HK-2 (cell line): ENCODE results near the gene UBE2U.
"Not testable (repeated sequence)": the region's sequence is repeated elsewhere in the genome, so short reads cannot be mapped to it uniquely, and the experiment has no call there.

Source experiments
- DNase-seq: peaks from one replicate; pipeline ENCODE4 v3.0.0-alpha.2; 2018; ENCODE audit not compliant: unreplicated experiment

Gene UBE2U

GRCh38 chr1:64241069-64241468 lies 37.6 kb downstream of the UBE2U start:
- DNase-seq = no peak

- no peak for DNase-seq
These were observed 39.7 kb downstream of the UBE2U start for GRCh38 chr1:64242895-64243756.

DNA sequence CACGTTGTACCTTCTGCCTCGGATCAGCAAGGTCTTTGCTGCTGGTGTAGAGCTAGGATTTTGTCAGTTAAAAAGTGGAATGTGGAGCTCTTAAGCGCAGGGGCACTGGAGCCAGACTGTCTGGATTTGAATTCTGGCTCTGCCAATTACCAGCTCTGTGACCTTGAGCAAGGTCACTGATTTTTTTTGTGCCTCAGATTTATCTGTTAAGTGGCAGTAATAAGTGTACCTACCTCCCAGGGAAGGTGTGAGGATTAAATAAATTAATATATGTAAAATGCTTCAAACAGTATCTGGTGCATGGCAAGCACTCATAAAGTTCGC lies 40.3 kb downstream of the UBE2U start:
- DNase-seq = no peak

DNA sequence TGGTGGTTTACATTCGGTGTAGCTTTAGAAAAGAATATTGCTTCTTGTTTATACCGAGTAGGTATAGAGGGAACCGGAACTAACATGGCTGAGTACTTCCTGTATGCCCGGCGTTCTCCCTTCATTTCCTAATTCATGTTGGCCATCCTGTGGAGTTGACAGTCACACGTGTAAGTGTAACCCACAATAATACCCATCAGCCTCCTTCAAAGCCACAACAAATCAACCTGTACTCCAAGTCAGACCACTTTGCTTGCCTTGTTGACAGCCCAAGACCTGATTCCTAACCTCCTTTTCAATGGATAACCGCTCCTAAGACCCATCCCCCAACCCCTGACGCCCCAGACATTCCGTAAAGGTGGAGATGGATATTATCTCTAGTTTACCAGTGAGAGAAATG lies 42.1 kb downstream of the UBE2U start:
- no peak for DNase-seq

- DNase-seq = no peak
These were observed 43.0 kb downstream of the UBE2U start for GRCh38 chr1:64246294-64246917.

DNA sequence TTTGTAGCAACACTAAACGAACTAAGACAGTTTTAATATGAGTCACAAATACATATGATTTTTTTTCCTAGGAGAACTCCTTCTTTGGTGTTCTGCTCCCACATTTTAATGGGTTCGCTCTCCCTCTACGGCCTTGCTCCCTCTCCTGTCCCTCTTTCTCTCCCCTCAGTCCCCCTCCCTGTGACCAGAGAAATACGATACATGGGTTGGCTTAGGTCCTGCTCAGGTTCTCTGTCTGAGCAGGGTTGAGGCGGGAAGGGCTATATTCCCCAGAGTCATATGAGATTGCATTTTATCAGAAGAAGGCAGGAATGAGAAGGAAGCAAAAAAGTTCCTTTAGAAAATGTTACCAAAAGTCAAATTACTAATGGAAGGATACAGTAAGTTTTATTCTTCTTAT lies 44.6 kb downstream of the UBE2U start:
- DNase-seq = no peak

DNA sequence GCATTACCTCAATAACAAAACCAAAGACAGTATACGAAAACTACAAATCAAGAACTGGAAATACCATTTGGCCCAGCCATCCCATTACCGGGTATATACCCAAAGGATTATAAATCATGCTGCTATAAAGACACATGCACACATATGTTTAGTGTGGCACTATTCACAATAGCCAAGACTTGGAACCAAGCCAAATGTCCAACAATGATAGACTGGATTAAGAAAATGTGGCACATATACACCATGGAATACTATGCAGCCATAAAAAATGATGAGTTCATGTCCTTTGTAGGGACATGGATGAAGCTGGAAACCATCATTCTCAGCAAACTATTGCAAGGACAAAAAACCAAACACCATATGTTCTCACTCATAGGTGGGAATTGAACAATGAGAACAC lies 47.0 kb downstream of the UBE2U start:
- DNase-seq = not testable (repeated sequence)

GRCh38 chr1:64251971-64252370 lies 48.5 kb downstream of the UBE2U start:
- DNase-seq = no peak

GRCh38 chr1:64257233-64257632 lies 53.8 kb downstream of the UBE2U start:
- DNase-seq = not testable (repeated sequence)

DNA sequence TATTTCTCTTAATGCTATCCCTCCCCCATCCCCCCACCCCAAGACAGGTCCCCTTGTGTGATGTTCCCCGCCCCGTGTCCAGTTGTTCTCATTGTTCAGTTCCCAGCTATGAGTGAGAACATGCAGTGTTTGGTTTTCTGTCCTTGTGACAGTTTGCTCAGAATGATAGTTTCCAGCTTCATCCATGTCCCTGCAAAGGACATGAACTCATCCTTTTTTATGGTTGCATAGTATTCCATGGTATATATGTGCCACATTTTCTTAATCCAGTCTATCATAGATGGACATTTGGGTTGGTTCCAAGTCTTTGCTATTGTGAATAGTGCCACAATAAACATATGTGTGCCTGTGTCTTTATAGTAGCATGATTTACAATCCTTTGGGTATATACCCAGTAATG lies 55.0 kb downstream of the UBE2U start:
- DNase-seq = not testable (repeated sequence)

- no peak for DNase-seq
These were observed 59.9 kb downstream of the UBE2U start for GRCh38 chr1:64263335-64263734.

DNA sequence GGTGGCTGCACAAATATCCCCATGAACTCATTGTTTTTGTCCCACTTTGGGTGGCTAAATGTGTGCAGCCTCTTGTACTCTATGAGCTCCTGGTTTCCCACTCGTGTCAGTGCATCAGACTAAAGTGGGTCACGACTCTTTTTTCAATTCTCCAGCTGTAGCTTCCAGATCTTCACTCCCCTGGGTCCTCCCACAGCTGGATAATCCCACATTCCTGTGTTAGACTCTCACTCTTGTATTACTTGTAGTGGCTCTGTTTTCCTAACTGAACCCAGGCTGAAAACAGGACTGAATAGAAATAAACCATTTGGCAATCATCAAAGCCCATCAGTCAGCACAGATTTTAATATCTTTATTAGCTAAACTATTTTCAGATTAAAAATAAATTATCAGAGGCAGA lies 60.4 kb downstream of the UBE2U start:
- no peak for DNase-seq

GRCh38 chr1:64265141-64265540 lies 61.7 kb downstream of the UBE2U start:
- DNase-seq = no peak

DNA sequence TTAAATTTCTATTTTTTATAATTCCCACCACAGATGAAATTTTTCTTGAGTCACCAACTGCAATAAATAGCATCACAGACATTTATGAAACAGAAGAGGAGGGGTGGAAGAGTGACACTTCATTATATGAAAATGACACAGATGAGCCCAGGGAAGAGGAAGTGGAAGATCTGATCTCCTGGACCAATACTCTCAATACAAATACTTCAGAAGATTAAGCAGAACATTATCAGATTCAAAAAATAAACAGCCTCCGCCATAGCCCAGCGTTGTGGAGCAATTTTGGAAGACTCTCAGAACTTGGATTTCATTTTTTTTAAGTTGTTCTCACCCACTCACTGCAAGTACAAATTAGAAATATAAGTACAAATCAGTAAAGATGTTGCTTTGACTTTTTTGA lies 63.6 kb downstream of the UBE2U start:
- DNase-seq = no peak

- DNase-seq = peak; percentile 37
These were observed 65.5 kb downstream of the UBE2U start for GRCh38 chr1:64268653-64269557.

DNA sequence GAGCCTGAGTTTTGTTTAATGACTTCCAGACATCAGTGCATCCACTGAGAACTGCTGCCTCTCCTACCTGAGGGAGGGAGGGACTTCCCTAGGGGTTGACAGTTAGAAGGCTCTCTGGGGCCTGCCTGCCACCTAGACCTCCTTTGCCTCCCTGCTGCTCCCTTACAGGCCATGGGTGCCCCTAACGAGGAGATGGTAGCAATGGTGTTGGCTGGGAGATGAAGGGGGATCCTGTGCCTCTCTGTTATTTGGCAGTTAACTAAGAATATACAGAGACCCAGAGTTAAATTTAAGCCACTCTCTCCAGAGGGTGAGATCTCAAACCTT lies 66.1 kb downstream of the UBE2U start:
- DNase-seq = no peak

DNA sequence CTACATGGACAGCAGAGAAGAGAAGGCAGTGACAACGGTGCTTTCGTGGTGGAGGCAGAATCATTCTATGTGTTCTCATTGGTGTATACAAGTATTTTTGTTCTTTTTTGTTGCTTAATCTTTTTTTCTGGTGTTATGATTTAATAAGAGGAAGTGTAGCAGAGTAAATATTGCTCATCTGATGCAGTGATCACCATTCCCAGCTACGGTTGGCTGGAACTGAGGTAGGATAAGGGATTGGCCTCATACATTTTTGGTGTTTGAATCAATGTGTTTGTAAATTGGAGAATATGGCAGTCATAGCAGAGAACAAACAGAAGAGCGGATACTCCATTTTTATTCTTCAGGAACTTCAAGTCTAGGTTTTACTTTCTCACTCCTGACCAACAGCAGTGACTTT lies 76.6 kb downstream of the UBE2U start:
- DNase-seq = no peak

DNA sequence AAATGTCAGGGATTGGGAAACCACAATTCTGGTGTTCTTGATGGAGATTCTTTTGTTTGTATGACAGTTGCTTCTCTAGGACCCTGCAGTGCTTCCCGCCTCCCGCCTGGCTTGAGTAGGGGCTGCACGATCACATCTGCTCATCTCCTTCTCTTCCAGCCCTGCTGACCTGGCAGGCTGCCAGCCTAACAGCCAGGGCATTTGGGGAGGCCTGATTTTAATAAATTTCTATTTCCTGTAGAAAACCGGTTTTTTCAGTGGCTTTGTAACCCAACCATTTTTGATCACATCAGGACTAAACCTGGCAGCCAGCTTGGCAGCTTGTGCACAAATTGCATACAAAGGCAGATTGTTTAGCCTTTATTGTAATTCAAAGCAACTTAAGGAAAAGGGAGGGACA lies 78.9 kb downstream of the UBE2U start:
- no peak for DNase-seq

GRCh38 chr1:64287071-64287470 lies 83.6 kb downstream of the UBE2U start:
- no peak for DNase-seq

DNA sequence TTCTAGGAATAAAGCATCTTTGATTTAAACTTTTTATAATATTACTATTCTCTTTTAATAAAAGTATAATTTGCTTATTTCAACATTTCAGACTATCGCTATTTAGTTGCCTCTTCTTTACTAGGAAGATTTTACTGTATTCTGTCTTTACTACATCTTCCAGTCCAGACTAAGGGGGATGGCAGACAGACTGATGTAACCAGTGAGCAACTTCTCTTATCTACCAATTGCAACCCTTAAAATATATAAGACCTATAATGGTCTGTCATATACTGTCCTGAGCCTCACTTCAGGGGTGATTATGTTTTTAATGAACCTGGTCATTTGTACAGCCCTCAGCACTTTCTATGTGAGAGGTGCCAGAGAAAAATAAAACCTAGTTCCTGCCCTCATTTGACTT lies 87.0 kb downstream of the UBE2U start:
- DNase-seq = no peak

GRCh38 chr1:64291931-64292330 lies 88.5 kb downstream of the UBE2U start:
- DNase-seq = no peak

DNA sequence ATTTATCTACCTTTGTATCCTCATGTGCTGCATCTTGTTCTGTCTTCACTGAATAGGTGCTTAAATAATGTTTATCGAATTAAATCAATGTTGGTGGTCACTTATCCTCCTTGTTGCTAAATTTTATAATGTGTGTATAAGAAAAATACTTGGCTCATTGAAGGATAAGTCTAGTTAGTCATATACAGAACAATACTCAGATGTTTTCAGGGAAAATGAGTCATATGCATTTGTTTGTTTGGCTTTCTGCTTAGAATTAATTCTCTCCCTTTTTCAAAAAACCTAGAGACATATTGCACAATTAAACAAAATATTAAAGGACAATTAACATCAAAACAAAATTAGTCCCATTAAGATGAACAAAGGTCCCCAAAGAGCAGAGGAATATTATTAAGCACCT lies 89.0 kb downstream of the UBE2U start:
- DNase-seq = no peak

- DNase-seq = no peak
These were observed 90.4 kb downstream of the UBE2U start for GRCh38 chr1:64293820-64294219.
